ENCODE results near the gene NAA60.
"Not testable (repeated sequence)": the region's sequence is repeated elsewhere in the genome, so short reads cannot be mapped to it uniquely, and the experiment has no call there.

NAA60 gene

DNA sequence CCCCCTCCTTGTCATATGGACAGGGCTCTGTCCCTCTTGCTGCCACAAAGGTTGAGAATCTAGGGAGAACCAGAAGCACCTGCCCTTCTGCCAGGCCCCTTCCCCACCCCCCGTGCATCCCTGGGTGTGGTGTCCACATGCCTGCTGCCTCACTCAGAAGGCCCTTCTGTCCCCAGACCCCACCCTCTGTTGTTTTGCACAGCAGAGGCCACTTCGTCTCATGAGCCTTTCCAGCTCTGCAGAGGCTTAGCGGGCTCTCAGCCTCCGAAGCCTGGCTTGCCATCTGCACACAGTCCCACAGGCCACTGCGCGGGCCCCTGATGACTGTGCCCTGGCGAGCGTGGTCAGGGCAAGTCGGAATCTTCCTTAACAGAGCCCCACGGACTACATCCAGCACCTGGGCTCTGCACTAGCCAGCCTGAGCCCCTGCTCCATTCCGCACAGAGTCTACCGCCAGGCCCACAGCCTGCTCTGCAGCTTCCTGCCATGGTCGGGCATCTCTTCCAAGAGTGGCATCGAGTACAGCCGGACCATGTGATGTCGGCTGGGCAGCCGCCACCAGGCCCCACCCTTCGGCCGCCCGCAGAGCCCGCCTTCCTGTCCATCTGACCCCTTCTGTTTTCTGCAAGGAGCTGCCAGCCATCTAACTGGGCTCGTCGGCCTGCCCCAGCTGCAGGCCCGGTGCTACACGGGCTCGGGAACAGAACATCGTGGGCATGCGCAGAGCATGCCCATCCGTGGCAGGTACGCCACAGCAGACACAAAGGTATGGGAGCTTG lies 41.0 kb downstream of the NAA60 start:
- DNase-seq: no peak

DNA sequence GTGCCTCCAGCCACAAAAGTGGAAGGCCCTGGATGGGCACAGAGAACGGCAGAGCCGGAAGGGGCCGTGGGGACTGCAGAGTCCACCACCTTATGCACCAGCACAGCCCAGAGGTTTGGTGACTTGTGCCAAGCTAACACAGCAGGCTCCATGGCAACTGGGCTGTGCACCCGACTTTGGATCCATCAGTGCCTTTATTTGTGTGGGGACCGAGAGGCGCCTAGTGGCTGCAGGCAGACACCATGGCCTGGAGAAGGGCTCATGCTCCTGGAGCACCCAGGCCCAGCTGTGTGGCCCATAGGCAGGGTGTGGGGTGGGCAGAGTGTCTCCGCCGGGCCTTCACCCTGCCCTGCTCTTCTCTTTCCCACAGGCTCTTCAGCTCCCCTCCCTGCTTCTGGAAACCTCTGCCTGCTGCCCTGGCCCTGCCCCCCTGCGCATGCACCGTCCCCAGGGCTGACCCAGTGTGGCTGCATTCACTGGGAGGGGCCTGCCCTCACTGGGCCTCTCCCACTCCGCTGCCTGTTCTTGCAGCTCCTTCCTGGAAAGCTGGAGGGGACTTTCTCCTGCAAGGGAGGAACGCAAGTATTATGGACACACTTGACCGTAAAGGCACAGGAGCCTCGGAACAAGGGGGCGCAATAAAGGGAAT lies 41.7 kb downstream of the NAA60 start:
- no peak for DNase-seq

DNA sequence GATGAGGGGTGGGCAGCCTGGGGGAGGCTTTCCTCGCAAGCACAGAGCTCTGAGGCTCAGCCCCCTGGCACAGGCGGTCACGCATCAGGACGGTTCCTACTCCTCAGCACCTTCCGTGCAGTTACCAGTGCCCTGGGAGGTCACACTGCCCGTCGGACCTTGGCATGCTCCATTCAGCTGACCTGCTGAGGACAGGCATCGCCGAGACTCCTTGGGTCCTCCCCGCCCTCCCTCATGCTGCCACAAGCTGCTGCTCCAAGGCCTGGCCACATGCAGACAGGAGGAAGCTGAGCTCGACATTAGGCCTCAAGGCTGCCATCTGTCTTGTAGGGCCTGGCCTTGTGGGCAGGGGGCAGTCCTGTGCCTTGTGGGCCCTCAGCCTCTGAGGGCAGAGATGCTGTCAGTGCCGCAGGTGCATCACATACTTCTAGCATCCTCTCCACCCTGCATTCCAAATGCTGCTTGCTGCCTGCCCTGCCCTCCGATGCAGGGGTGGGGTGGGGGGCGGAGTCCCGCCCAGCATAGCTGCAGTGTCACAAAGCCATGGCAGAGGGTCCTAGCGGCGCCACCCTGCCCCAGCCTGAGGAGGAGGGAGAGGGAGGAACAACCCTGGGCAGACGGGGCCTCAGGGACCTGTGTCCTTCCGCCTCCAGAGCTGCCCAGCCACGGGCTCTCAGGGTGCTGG lies 42.5 kb downstream of the NAA60 start:
- DNase-seq: no peak

DNA sequence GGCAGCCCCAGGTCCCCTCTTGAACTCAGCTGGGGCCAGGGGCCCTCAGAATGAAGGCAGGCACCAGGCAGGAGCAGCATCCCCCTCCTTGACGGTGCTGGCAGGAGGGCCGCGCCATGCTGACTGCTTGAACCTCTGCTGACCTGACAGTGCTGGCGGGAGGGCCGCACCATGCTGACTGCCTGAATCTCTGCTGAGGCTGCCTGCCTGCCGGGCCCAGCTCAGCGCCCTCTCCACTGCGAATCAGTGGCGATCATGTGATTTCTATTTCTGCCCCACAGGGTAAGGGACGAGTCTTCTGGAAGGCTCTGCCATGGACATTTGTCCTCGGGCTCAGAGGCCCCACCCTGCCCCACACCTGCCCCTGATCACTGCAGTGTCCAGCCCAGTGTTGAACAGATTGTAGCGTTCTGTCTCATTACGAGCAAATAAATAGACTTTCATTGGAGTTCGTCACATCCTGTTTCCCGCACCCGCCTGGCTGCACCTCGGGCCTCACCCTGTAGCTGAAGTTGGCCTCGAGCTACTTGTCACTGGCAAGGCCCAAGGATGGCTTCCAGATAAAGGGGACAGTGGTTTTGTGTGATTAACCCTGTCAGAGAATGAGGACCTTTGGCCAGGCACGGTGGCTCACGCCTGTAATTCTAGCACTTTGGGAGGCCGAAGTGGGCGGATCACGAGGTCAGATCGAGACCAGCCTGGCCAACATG lies 43.2 kb downstream of the NAA60 start:
- no peak for DNase-seq

DNA sequence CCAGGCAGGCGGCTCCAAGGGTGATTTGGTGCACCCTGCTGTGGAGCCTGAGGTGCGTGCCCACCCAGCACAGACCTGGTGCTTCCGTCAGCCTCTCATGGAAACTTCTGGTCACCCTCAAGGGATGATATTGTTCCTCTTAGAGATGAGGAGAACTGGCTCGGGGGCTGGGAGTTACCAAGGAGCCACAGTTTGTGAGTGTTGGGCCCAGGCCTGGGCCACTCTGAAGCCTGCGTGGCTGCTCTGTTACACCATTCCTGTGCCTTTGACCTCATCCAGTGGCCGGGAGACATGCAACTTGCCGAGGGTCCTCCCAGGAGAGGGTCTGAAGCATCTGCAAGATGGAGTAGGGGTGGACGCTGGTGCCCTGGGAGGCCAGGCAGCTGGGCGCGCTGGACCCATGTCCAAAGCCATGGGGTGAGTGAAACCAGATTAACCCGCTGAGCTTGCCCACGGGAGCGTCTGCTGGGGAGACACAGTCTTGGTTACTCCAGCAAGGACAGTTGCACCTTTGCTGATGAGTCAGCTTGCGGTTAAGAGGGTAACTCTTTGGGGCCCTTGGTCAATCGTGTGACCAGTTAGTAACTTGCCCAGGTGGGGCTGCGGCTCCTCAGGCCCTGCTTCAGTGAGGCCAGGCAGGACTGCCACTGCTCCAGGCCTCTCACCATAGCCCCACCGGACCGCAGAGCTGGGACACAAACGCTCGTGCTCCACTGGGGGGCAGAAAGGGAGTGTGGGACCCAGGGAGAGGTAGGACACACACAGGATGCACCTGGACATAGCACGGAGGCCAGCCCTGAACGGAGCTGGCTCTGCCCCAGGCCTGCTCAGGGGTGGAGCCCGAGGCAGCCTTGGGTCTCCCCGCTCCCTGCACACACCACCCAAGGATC lies 44.3 kb downstream of the NAA60 start:
- DNase-seq: no peak

DNA sequence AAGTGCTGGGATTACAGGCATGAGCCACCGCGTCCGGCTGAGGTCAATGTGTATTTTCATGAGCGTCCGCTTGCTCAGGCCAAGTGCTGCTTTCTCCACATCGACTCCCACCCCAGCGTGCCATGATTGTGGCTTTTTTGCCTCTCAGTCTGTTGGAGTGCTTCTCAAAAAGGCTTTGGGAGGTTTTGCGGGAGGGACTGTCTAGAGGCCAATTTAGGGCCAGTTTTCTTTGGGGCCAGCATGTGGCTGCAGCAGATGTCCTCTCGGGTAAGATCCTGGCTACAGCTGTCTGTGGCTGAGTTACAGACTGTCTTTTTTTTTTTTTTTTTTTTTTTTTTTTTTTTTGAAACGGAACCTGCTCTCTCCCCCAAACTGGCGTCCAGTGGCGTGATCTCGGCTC lies 45.3 kb downstream of the NAA60 start:
- DNase-seq: no peak

DNA sequence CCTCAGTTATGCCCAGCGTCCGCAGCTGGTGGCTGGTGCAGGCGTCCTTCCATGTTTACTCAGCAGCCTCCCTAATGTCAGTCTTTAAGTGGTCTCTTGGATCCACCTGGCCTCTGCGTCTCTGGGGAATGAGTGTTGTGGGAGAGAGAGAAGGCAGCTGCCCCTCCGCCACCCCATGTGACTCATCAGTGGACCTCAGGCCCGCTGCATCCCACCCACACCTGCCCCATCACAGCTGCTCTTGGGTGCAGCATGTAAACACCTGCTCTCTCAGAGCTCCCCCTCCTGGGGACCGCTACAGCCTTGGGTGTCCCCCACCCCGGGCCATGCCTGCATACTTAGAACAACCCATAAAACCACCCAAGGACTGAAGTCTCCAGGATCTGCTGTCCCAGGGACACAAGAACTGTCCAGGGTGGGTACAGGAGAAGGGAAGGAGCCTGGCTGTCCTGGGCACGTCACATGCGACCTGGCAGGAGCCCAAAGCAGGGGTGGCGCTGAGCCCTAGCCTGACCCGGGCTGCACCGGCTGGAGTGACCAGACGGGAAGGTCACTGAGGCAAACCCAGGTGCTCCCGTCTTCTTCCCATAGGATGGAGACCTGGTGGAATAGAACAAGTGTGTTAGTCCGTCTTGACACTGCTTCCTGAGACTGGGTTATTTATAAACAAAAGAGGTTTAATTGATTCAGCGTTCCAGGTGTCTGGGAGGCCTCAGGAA lies 47.6 kb downstream of the NAA60 start:
- DNase-seq: no peak

DNA sequence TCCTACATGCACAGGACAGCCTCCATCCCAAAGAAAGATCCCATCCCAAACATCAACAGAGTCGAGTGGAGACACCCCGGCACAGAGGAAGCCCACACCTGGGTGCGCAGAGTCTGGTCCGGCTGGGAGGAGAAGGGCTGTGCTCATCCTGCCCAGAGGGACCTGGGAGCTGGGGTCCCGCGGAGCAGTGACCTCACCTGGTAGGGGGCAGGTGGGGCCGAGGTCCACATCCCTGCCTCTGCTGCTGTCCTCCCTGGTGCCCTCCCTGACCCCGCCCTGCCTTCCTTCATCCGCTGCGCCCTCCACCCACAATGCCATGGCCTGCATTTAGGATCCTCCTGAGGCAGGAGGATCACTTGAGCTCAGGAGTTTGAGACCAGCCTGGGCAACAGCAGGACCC lies 48.9 kb downstream of the NAA60 start:
- DNase-seq: no peak

DNA sequence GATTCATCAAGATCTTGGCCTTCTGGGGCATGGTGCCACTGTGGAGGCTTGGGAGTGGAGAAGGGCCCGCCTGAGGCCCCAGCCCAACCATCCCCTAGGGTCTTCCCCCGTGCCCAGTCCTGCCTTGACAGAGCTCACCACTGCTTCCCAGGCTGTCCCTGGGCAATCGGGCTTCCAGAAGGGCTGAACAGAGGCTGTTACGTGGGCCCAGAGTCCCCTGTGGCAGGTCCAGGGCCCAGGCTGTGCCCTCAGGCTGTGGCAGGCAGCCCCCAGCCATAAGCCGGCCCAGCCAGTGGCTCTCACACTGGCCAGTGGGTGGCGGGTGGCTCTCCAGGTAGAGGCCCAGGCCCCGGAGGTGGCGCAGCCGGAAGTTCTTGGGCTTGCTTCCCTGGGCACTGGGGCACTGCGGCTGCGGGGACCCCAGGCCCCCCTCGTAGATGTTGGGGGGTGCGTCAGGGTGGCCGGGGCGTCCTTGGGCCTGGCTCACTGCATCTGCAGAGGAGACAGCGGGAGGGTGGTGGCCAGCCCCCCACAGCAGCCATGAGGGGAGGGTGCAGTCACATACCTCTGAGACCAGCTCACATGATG lies 51.0 kb downstream of the NAA60 start:
- DNase-seq: no peak

DNA sequence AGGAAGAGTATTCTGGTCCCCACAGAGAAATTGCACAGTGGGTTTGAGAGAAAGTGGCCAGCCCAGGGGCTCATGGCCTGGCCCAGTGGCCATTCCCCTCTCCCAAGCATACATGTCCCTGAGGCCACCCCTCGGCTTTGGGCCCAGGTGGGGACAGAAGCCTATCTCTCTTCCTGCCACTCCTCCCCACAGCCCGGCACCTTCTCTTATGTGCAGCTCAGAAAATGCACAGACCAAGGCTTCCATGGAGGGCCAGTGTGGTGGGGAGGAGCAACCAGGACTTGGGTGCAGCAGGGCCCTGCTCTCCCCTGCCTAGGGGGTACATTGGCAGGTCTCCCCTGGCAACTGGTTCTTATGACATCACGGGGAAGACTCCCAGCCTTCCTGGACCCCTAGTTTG lies 51.7 kb downstream of the NAA60 start, which contains the start of gene C16orf90:
TSS of gene C16orf90 (minus strand) at position 314 of the 400 bp plus-strand sequence. CDS start at position 246, 68 bp downstream.
- DNase-seq: no peak

DNA sequence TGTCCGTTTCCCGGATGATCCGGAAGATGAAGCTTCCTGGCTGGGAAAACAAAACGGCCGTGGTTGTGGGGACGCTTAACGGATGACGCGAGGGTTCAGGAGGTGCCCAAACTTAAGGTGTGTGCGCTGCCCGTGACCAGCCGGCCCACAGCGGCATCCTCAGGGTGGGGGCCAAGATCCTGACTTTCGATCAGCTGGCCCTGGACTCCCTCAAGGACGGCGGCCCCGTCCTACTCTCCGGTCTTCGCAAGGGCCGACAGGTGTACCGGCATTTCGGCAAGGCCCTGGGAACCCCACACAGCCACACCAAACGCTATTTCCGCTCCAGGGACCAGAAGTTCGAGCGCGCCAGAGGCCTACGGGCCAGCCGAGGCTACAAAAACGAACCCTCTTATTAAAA lies 52.9 kb downstream of the NAA60 start:
- no peak for DNase-seq

DNA sequence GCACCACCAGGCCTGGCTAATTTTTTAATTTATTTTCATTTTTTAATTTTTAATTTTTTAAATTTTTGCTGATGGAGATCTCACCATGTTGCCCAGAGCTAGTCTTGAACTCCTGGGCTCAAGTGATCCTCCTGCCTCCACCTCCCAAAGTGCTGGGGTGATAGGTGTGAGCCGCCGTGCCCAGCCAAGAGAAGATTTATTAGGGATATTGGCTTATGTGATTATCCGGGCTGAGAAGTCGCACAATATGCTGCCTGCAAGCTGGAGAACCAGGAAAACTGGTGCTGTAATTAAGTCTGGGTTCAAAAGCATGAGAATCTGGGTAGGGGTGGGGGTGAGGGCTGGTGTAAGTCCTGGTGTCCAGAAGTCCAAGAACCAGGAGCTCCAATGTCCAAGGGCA lies 54.3 kb downstream of the NAA60 start:
- no peak for DNase-seq

DNA sequence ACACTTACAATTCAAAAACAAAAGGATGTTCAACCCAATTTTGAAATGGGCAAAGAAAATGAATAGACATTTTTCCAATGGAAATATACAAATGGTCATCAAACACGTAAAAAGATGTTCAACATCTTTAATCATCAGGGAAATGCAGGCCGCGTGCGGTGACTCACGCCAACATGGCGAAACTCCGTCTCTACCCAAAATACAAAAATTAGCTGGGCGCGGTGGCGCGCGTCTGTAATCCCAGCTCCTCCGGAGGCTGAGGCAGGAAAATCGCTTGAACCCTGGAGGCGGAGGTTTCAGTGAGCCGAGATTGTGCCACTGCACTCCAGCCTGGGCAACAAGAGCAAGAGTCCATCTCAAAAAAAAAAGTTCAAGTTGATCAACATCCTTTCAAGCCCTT lies 55.5 kb downstream of the NAA60 start:
- DNase-seq: no peak

DNA sequence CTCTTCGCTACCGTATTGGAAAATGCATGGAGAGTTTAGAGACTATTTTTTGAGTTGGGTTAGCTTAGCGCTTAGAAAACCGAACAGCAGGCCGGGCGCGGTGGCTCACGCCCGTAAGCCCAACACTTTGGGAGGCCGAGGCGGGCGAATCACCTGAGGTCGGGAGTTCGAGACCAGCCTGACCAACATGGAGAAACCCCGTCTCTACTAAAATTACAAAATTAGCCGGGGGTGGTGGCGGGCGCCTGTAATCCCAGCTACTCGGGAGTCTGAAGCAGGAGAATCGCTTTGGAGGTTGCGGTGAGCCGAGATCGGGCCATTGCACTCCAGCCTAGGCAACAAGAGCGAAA lies 57.9 kb downstream of the NAA60 start:
- DNase-seq: not testable (repeated sequence)

DNA sequence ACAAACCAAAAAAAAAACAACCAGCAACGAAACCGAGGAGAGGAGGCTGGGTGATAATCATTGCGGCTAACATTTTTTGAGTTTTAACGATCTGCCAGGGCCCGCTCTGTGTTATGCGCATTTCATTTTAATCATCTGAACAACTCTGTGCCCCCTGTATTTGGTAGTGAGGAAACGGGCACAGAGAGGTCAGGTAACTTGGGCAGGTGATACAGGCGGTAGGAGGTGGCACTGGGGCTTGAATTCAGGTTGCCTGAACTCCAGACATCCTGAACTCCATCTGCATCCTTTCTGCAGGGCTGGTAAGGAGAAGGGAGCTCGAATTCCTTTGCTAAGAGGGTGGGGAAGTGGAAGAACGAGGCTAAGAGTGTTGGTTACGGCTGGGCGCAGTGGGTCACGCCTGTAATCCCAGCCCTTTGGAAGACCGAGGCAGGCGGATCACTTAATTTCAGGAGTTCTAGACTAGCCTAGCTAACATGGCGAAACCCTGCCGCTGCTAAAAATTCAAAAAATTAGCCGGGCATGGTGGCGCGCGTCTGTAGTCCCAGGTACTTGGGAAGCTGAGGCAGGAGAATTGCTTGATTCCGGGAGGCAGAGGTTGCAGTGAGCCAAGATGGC lies 58.4 kb downstream of the NAA60 start:
- DNase-seq: no peak

DNA sequence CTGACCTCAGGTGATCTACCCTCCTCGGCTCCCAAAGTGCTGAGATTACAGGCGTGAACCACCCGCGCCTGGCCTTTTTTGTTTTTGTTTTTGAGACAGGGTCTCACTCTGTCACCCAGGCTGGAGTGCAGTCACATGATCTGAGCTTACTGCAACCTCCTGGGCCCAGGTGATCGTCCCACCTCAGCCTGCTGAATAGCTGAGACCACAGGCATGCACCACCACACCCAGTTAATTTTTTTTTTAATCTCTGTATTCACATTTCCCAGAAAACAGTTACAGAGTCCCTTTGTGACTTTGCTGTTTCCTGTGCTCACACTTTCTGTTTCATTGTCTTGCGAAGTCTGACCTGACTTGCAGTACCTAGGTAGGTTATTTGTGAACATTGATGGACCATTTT lies 60.0 kb downstream of the NAA60 start:
- no peak for DNase-seq

DNA sequence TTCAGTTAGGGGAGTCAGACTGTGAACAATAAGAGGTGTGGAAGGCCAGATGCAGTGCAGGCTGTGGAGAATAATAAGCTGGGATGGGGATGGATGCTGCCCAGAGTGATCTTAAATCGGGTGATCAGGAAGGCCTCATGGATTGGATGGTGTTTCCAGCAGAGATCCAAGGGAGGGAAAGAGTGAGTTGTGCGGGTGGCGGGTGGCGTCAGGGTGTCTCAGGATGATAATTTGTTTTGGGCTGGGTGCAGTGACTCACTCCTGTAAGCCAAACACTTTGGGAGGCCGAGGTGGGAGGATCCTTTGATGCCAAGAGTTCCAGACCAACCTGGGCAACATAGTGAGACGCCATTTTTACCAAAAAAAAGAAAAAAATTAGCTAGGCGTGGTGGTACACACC lies 65.3 kb downstream of the NAA60 start:
- DNase-seq: no peak

DNA sequence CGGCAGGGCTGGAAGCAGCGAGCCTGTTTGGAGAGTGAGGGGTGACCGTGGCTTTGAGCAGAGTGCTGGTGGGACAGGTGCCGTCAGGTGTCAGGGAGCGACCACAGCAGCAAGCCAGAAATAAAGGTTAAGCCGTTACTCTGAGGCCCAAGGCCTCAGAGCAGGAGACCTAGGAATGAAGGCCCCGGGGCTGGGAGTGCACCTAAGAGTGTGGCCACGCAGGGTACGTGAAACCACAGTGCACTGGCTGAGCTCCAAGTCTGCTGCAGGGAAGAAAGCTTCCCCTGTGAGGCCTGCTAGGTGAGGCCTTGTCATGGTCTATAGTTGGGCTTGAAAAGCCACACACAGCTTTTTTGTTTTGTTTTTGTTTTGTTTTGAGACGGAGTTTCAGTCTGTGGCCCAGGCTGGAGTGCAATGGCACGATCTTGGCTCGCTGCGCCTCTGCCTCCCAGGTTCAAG lies 66.0 kb downstream of the NAA60 start:
- DNase-seq: no peak

DNA sequence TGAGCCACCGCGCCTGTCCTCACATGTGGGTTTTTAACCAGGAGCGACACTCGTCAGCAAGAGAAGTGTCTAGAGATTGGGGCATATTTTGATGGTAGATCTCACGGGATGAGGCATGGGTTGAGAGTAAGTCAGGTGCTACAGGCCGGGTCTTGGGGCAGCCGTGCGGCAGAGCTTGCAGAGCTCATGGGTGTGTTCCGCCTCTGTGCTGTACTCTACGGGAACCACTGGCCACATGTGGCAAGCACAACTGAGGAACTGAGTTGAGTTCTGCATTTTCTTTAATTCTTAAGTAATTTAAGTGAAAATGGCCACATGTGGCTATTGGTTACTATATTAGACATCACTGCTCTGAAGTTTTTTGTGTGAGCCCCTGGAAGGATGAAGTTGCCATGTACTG lies 66.9 kb downstream of the NAA60 start:
- DNase-seq: no peak

DNA sequence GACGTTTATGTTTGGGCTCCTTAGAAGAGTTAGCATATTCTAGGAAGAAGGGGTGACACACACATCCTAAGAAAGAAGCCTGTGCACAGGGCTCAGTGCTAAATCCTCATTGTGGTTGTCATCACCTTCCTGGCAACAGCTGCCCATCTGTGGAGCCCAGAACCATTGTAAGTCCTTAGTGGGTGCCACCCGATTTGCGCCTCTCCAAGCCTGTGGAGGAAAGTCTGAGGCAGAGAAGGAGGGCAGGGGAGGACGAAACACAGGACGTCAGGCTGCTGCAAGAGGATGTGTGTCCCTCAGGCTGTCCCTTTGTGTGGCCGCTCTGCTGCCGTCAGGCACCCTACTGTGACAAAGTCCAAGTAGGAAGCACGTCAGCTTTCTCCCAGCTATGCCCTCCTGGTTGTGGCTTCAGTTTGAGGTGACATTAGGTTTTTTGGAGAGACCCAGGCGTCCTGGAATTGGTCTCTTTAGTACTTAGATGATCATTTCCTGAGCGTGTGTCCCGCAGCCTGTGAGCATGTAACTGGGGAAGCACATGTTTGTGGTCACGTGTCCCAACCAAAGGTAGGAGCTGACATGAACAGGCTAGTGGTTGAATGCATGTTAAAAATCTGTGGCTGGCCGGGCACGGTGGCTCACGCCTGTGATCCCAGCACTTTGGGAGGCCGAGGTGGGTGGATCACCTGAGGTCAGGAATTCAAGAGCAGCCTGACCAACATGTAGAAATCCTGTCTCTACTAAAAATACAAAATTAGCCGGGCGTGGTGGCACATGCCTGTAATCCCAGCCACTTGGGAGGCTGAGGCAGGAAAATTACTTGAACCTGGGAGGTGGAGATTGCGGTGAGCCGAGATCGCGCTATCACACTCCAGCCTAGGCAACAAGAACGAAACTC lies 68.1 kb downstream of the NAA60 start:
- DNase-seq: no peak
